Ishikawa (cell line): ENCODE data around the gene GTSF1L.

Experiments used
- CEBPB ChIP-seq: IDR thresholded peaks from 2 replicates; pipeline ENCODE4 v1.6.1; 2012
- CREB1 ChIP-seq: IDR thresholded peaks from 2 replicates; pipeline ENCODE4 v1.6.1; 2012; ENCODE audit warnings: low read depth
- EGR1 ChIP-seq: IDR thresholded peaks from 2 replicates; pipeline ENCODE4 v1.6.1; 2012
- EP300 ChIP-seq: IDR thresholded peaks from 2 replicates; pipeline ENCODE4 v1.6.1; 2012; ENCODE audit warnings: borderline replicate concordance
- FOXM1 ChIP-seq: IDR thresholded peaks from 2 replicates; pipeline ENCODE4 v1.6.1; 2012; ENCODE audit warnings: low read depth, borderline replicate concordance
- NFIC ChIP-seq: IDR thresholded peaks from 2 replicates; pipeline ENCODE4 v1.6.1; 2012
- RAD21 ChIP-seq: IDR thresholded peaks from 2 replicates; pipeline ENCODE4 v1.6.1; 2012; ENCODE audit warnings: low read depth
- TAF1 ChIP-seq: IDR thresholded peaks from 2 replicates; pipeline ENCODE4 v1.6.1; 2012; ENCODE audit warnings: low read depth, mild to moderate bottlenecking
- TCF12 ChIP-seq: IDR thresholded peaks from 2 replicates; pipeline ENCODE4 v1.6.1; 2012; ENCODE audit warnings: low read depth
- YY1 ChIP-seq: IDR thresholded peaks from 2 replicates; pipeline ENCODE4 v1.6.1; 2012; ENCODE audit warnings: low read depth
- TF ChIP-seq, protein P1 (sequence below): IDR thresholded peaks from 2 replicates; pipeline ENCODE4 v1.6.1; 2012; ENCODE audit warnings: low read depth, mild to moderate bottlenecking
- TF ChIP-seq, protein P2 (sequence below): IDR thresholded peaks from 2 replicates; pipeline ENCODE4 v1.6.1; 2012
- TF ChIP-seq, protein P3 (sequence below): IDR thresholded peaks from 2 replicates; pipeline ENCODE4 v1.6.1; 2012

DNA sequence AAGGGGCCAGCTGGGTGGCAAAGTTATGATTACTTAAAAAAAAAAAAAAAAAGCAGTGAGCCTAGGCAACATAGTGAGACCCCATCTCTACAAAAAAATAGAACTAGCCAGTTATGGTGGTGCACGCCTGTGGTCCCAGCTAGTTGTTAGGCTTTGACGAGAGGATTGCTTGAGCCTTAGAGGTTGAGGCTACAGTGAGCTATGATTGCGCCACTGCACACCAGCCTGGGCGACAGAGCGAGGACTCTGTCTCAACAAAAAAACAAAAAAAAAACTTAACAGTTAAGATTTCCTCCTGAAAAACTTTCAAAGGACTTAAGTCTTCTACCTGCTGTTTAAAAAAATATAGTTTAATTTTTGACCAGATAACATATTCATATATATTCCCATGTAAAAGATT, 2.4 kb downstream of the GTSF1L start:
- TF ChIP-seq TCF12 = no peak
- TF ChIP-seq, protein P1, sequence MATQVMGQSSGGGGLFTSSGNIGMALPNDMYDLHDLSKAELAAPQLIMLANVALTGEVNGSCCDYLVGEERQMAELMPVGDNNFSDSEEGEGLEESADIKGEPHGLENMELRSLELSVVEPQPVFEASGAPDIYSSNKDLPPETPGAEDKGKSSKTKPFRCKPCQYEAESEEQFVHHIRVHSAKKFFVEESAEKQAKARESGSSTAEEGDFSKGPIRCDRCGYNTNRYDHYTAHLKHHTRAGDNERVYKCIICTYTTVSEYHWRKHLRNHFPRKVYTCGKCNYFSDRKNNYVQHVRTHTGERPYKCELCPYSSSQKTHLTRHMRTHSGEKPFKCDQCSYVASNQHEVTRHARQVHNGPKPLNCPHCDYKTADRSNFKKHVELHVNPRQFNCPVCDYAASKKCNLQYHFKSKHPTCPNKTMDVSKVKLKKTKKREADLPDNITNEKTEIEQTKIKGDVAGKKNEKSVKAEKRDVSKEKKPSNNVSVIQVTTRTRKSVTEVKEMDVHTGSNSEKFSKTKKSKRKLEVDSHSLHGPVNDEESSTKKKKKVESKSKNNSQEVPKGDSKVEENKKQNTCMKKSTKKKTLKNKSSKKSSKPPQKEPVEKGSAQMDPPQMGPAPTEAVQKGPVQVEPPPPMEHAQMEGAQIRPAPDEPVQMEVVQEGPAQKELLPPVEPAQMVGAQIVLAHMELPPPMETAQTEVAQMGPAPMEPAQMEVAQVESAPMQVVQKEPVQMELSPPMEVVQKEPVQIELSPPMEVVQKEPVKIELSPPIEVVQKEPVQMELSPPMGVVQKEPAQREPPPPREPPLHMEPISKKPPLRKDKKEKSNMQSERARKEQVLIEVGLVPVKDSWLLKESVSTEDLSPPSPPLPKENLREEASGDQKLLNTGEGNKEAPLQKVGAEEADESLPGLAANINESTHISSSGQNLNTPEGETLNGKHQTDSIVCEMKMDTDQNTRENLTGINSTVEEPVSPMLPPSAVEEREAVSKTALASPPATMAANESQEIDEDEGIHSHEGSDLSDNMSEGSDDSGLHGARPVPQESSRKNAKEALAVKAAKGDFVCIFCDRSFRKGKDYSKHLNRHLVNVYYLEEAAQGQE = no peak
- TF ChIP-seq CREB1 = no peak
- TF ChIP-seq NFIC = no peak
- TF ChIP-seq FOXM1 = no peak
- TF ChIP-seq, protein P2, sequence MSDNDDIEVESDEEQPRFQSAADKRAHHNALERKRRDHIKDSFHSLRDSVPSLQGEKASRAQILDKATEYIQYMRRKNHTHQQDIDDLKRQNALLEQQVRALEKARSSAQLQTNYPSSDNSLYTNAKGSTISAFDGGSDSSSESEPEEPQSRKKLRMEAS = no peak
- TF ChIP-seq, protein P3, sequence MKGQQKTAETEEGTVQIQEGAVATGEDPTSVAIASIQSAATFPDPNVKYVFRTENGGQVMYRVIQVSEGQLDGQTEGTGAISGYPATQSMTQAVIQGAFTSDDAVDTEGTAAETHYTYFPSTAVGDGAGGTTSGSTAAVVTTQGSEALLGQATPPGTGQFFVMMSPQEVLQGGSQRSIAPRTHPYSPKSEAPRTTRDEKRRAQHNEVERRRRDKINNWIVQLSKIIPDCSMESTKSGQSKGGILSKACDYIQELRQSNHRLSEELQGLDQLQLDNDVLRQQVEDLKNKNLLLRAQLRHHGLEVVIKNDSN = no peak
- no peak for TF ChIP-seq TAF1
- TF ChIP-seq YY1 = no peak
- TF ChIP-seq CEBPB = no peak
- TF ChIP-seq RAD21 = no peak
- no peak for TF ChIP-seq EP300
- TF ChIP-seq EGR1 = no peak
